Measurements from ENCODE around the gene FTO.

Gene FTO

GRCh38 chr16:53948326-53948725, 244.4 kb downstream of the FTO start:
- TF ChIP-seq ZNF274 (IDR thresholded peaks at IDR 0.05; ENCODE audit: low read depth, low read length): no peak
- no peak overlapping the region for H3K4me3 ChIP-seq (ENCODE audit: low read length)

- no peak overlapping the region for H3K4me3 ChIP-seq (ENCODE audit: low read length)
- no peak for TF ChIP-seq ZNF274 (IDR thresholded peaks at IDR 0.05; ENCODE audit: low read depth, low read length)
Observed at GRCh38 chr16:53948734-53949430, 244.9 kb downstream of the FTO start.

GRCh38 chr16:53949715-53950410, 245.9 kb downstream of the FTO start:
- H3K4me3 ChIP-seq (ENCODE audit: low read length): no peak overlapping the region
- TF ChIP-seq ZNF274 (IDR thresholded peaks at IDR 0.05; ENCODE audit: low read depth, low read length): no peak

GRCh38 chr16:53950677-53951076, 246.7 kb downstream of the FTO start:
- TF ChIP-seq ZNF274 (IDR thresholded peaks at IDR 0.05; ENCODE audit: low read depth, low read length): no peak
- no peak overlapping the region for H3K4me3 ChIP-seq (ENCODE audit: low read length)

- no peak for TF ChIP-seq ZNF274 (IDR thresholded peaks at IDR 0.05; ENCODE audit: low read depth, low read length)
- no peak overlapping the region for H3K4me3 ChIP-seq (ENCODE audit: low read length)
Observed at GRCh38 chr16:53952215-53953208, 248.6 kb downstream of the FTO start.

GRCh38 chr16:53953336-53953735, 249.4 kb downstream of the FTO start:
- no peak overlapping the region for H3K4me3 ChIP-seq (ENCODE audit: low read length)

GRCh38 chr16:53955221-53955875, 251.4 kb downstream of the FTO start:
- TF ChIP-seq ZNF274 (IDR thresholded peaks at IDR 0.05; ENCODE audit: low read depth, low read length): no peak
- no peak overlapping the region for H3K4me3 ChIP-seq (ENCODE audit: low read length)

More at GRCh38 chr16:53953336-53953735, 249.4 kb downstream of the FTO start:
- TF ChIP-seq ZNF274 (IDR thresholded peaks at IDR 0.05; ENCODE audit: low read depth, low read length): no peak

GRCh38 chr16:53958341-53958880, 254.5 kb downstream of the FTO start:
- TF ChIP-seq ZNF274 (IDR thresholded peaks at IDR 0.05; ENCODE audit: low read depth, low read length): no peak
- H3K4me3 ChIP-seq (ENCODE audit: low read length): no peak overlapping the region

- no peak for TF ChIP-seq ZNF274 (IDR thresholded peaks at IDR 0.05; ENCODE audit: low read depth, low read length)
- H3K4me3 ChIP-seq (ENCODE audit: low read length): no peak overlapping the region
Observed at GRCh38 chr16:53960050-53960812, 256.3 kb downstream of the FTO start.

GRCh38 chr16:53960954-53961616, 257.1 kb downstream of the FTO start:
- H3K4me3 ChIP-seq (ENCODE audit: low read length): no peak overlapping the region
- TF ChIP-seq ZNF274 (IDR thresholded peaks at IDR 0.05; ENCODE audit: low read depth, low read length): no peak

GRCh38 chr16:53962041-53962440, 258.1 kb downstream of the FTO start:
- no peak for TF ChIP-seq ZNF274 (IDR thresholded peaks at IDR 0.05; ENCODE audit: low read depth, low read length)
- H3K4me3 ChIP-seq (ENCODE audit: low read length): no peak overlapping the region

- H3K4me3 ChIP-seq (ENCODE audit: low read length): no peak overlapping the region
- TF ChIP-seq ZNF274 (IDR thresholded peaks at IDR 0.05; ENCODE audit: low read depth, low read length): no peak
Observed at GRCh38 chr16:53964145-53964790, 260.3 kb downstream of the FTO start.

Data from GM08714 (cell line).